Activated naive CD4-positive, alpha-beta T cell treated with anti-CD3 and anti-CD28 coated beads for 36 hours (primary cell): ENCODE measurements around the gene UFM1. TPM values are rescaled to one million over a fixed set of nuclear protein-coding genes. Genes with fewer than 3 reads are reported as not detected.
A peak's percentile ranks its signal among the peaks of the same experiment; 100 is the strongest.
"Not testable (repeated sequence)": the region's sequence is repeated elsewhere in the genome, so short reads cannot be mapped to it uniquely, and the experiment has no call there.

Source experiments
- CTCF ChIA-PET: fragments of 350-600 bp; sonication (Branson Sonifier 250); formaldehyde crosslinking; loops from one replicate; lab custom pipeline; 2021; ENCODE audit warnings: antibody characterized with exemption; lab: Charles Lee
- DNase-seq: peaks from one replicate; pipeline ENCODE4 v3.0.0-alpha.2; 2020
- H3K27ac Mint-ChIP-seq: one replicate; pipeline ENCODE4 v1.8.0; 2021; ENCODE audit warnings: mild to moderate bottlenecking, mixed read lengths
- H3K27me3 Mint-ChIP-seq: one replicate; pipeline ENCODE4 v1.8.0; 2021; ENCODE audit warnings: low read depth, mixed read lengths
- H3K36me3 Mint-ChIP-seq: one replicate; pipeline ENCODE4 v1.8.0; 2021; ENCODE audit warnings: low read depth, mixed read lengths
- H3K4me1 Mint-ChIP-seq: one replicate; pipeline ENCODE4 v1.8.0; 2021; ENCODE audit warnings: low read depth, mixed read lengths
- H3K4me3 Mint-ChIP-seq: one replicate; pipeline ENCODE4 v1.8.0; 2021; ENCODE audit warnings: mild to moderate bottlenecking, moderate library complexity, mixed read lengths
- H3K9me3 Mint-ChIP-seq: one replicate; pipeline ENCODE4 v1.8.0; 2021; ENCODE audit warnings: mixed read lengths
- intact Hi-C: fragments of 100-400 bp; cut with micrococcal nuclease; formaldehyde crosslinking; loops from one replicate; pipeline ENCODE4 v1.15.1; 2023
- total RNA-seq, 2 experiments: library from RNA; stranded (reverse); gene quantifications; one replicate each; pipeline ENCODE4 v1.2.3, GENCODE V29; 2021

UFM1 gene
- 10 to 100 TPM; 36.5 to 41.7 TPM for total RNA-seq

- Mint-ChIP-seq H3K27ac (peak within 1 kb of the TSS; percentile 97), H3K4me1 (peaks cover 37% of the 10 kb centered on the region), H3K4me3 (peak within 1 kb of the TSS; percentile 95), H3K27me3 (no peaks in the 10 kb centered on the region), H3K36me3 (peaks cover 26% of the 10 kb centered on the region), H3K9me3 (no peaks in the 10 kb centered on the region)
- intact Hi-C loops, result loop anchor here (1.0 to 5.0 kb wide), 7 partner anchors 66 to 1529 kb away; partner anchors contain the start of genes COG6, EXOSC8, NHLRC3 and PROSER1
- CTCF ChIA-PET, result interaction anchor here (0.7 kb wide), 1 partner anchor 682 kb away, joined by 3 read pairs; no protein-coding TSS in a partner anchor
- DNase-seq, result peak; percentile 90
Measured at GRCh38 chr13:38349390-38350113, at the start of gene UFM1. UFM1 (plus strand) TSS chr13:38349851; CDS start chr13:38349920, 69 bp downstream.

GRCh38 chr13:38301236-38301635, 48.4 kb upstream of the UFM1 start:
- Mint-ChIP-seq H3K4me3 (no peak overlapping the region), H3K36me3 (no peaks in the 10 kb centered on the region), H3K9me3 (no peaks in the 10 kb centered on the region), H3K4me1 (no peaks in the 10 kb centered on the region), H3K27me3 (peaks cover 3% of the 10 kb centered on the region), H3K27ac (no peak overlapping the region)
- DNase-seq, result no peak
- intact Hi-C loops, result no loop called here
- CTCF ChIA-PET, result no interaction called here

DNA sequence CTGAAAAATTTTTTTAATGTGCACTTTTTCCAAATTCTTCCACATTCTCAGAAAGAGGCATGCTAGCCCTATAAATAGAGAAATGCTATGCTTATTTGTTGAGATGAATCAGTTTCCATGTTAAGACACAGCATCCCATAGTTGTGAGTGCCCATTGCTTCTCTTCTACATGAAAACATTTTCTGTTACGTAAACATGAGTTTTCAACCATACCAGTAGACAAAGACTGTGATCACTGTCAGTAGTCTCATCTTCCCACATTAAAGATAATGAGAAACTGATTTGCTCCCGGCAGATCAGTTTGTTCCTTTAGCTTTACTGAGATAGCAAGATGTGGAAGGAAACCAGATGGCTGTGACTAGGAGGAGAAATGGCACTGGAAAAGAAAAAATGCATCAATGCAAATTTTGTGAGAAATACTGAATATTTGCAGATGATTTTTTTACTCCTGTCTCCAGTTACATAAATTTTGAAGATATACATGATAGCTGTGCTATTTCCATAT, 45.8 kb upstream of the UFM1 start:
- Mint-ChIP-seq H3K36me3 (no peaks in the 10 kb centered on the region), H3K27me3 (peaks cover 2% of the 10 kb centered on the region), H3K4me3 (no peak overlapping the region), H3K4me1 (no peaks in the 10 kb centered on the region), H3K9me3 (no peaks in the 10 kb centered on the region), H3K27ac (no peak overlapping the region)
- CTCF ChIA-PET, result no interaction called here
- no peak for DNase-seq
- intact Hi-C loops, result no loop called here

DNA sequence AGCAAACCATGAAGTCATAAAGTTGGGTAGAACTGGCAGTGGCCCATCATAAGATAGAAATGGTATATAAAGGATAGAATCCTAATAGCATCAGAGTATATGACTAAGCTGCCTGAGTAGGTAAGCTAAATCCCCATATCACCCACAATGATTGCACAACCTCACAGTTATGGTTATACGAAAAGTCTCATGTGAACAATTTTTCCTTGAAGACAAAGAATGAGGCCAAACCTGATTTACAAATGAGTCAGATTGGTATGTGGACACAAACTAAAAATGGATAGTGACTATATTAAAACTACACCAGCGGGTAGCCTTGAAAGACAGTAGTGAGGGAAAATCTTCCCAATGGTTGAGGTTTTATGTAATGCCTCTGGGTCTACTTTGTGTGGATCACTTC, 40.9 kb upstream of the UFM1 start:
- no peaks in the 10 kb centered on the region for H3K36me3 Mint-ChIP-seq

DNA sequence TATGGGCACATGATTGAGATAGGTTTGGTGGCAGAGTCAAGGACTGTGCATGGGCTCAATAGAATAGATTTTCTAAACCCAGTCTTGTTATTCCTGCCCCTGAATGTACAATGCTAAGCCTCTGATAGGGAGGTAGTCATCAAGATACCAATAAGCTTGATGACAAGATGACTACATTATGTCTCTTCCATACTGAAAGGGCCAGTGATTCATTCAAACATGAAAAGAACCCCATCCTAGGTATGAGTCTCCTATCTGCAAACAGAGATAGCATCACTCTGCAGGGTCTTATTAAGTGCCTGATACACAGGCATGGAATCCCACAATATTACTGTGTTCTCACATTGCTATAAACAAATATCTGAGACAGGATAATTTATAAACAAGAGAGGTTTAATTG, 40.3 kb upstream of the UFM1 start:
- CTCF ChIA-PET, result no interaction called here
- H3K9me3 Mint-ChIP-seq, result peaks cover 2% of the 10 kb centered on the region
- no peaks in the 10 kb centered on the region for H3K36me3 Mint-ChIP-seq
- no peak overlapping the region for H3K27ac Mint-ChIP-seq
- peaks cover 11% of the 10 kb centered on the region for H3K27me3 Mint-ChIP-seq
- no peak for DNase-seq
- no peak overlapping the region for H3K4me3 Mint-ChIP-seq
- intact Hi-C loops, result no loop called here
- no peaks in the 10 kb centered on the region for H3K4me1 Mint-ChIP-seq

More for the DNA sequence above, 40.9 kb upstream of the UFM1 start:
- DNase-seq, result no peak
- Mint-ChIP-seq H3K4me3 (no peak overlapping the region), H3K9me3 (peaks cover 2% of the 10 kb centered on the region), H3K27ac (no peak overlapping the region), H3K4me1 (no peaks in the 10 kb centered on the region), H3K27me3 (peaks cover 11% of the 10 kb centered on the region)
- intact Hi-C loops, result no loop called here
- CTCF ChIA-PET, result no interaction called here

DNA sequence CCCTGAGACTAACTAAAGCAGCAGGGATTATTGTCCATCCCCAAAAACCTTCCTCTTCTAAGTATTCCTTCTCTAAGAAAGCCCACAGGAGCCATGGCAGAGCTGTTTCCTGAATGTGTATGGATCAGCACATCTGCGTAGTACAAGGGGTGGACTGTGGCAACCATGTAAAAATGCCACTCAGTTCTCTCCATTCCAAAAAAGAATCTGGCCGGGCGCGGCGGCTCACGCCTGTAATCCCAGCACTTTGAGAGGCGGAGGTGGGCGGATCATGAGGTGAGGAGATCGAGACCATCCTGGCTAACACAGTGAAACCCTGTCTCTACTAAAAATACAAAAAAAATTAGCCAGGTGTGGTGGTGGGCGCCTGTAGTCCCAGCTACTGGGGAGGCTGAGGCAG, 38.5 kb upstream of the UFM1 start:
- H3K4me1 Mint-ChIP-seq, DNase-seq, H3K36me3 Mint-ChIP-seq, H3K9me3 Mint-ChIP-seq, H3K4me3 Mint-ChIP-seq, H3K27ac Mint-ChIP-seq, intact Hi-C loops: not testable (repeated sequence)
- peaks cover 14% of the 10 kb centered on the region for H3K27me3 Mint-ChIP-seq
- CTCF ChIA-PET, result interaction anchor here (0.7 kb wide), 1 partner anchor 1833 kb away, joined by 3 read pairs; no protein-coding TSS in a partner anchor

GRCh38 chr13:38316129-38316528, 33.5 kb upstream of the UFM1 start:
- Mint-ChIP-seq H3K4me3 (no peak overlapping the region), H3K27me3 (peaks cover 19% of the 10 kb centered on the region), H3K36me3 (no peaks in the 10 kb centered on the region), H3K9me3 (no peaks in the 10 kb centered on the region), H3K4me1 (no peaks in the 10 kb centered on the region), H3K27ac (no peak overlapping the region)
- CTCF ChIA-PET, result no interaction called here
- intact Hi-C loops, result no loop called here
- no peak for DNase-seq

DNA sequence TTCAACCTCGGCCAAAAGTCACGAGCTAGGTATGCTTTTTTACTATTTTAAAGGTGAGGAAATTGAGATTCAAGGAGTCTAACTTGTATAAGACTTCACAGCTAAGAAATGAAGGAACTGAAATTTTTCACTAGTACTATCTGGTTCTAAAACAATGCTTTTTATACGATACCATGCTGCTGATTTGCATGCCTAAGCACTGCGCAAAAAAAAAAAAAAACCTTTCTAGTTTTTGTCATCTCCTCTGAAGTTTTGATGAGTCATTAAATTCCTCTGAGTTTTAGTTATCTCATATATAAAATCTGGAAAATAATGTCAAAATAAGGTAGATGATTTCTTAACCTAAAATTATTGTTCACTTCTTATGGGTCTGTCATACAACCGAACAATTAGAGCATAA, 28.0 kb upstream of the UFM1 start:
- peaks cover 23% of the 10 kb centered on the region for H3K27me3 Mint-ChIP-seq
- H3K9me3 Mint-ChIP-seq, result no peaks in the 10 kb centered on the region
- no peak for DNase-seq
- H3K4me3 Mint-ChIP-seq, result no peak overlapping the region
- no peak overlapping the region for H3K27ac Mint-ChIP-seq
- intact Hi-C loops, result no loop called here
- H3K36me3 Mint-ChIP-seq, result no peaks in the 10 kb centered on the region
- H3K4me1 Mint-ChIP-seq, result no peaks in the 10 kb centered on the region
- CTCF ChIA-PET, result interaction anchor here (0.7 kb wide), 1 partner anchor 315 kb away, joined by 3 read pairs; no protein-coding TSS in a partner anchor

DNA sequence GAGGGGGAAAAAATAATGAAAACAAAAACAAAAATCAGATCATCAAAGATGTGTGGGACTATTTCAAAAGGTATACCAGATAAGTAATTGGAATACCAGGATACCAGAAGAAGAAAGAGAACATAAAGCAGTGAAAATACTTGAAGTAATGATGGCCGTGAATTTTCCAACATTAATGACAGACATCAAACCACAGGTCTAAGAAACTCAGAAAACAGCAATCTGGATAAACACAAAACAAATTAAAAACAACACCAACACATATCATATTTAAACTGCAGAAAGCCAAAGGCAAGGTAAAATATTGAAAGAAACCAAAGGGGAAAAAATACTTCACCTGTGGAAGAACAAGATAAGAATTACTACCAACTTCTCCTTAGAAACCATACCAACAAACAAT, 24.2 kb upstream of the UFM1 start:
- Mint-ChIP-seq H3K27me3 (peaks cover 10% of the 10 kb centered on the region), H3K4me1 (no peaks in the 10 kb centered on the region), H3K36me3 (no peaks in the 10 kb centered on the region), H3K9me3 (no peaks in the 10 kb centered on the region), H3K4me3 (no peak overlapping the region), H3K27ac (no peak overlapping the region)
- intact Hi-C loops, result no loop called here
- CTCF ChIA-PET, result no interaction called here
- no peak for DNase-seq

- Mint-ChIP-seq H3K4me1 (no peaks in the 10 kb centered on the region), H3K4me3 (no peak overlapping the region), H3K36me3 (no peaks in the 10 kb centered on the region), H3K27ac (no peak overlapping the region), H3K9me3 (no peaks in the 10 kb centered on the region), H3K27me3 (peaks cover 9% of the 10 kb centered on the region)
- CTCF ChIA-PET, result interaction anchor here (0.7 kb wide), 1 partner anchor 1472 kb away, joined by 3 read pairs; no protein-coding TSS in a partner anchor
- DNase-seq, result no peak
- intact Hi-C loops, result no loop called here
Measured at GRCh38 chr13:38328699-38329098, 21.0 kb upstream of the UFM1 start.

- intact Hi-C loops, result no loop called here
- Mint-ChIP-seq H3K4me3 (no peak overlapping the region), H3K27me3 (no peaks in the 10 kb centered on the region), H3K4me1 (no peaks in the 10 kb centered on the region), H3K9me3 (no peaks in the 10 kb centered on the region), H3K27ac (no peak overlapping the region), H3K36me3 (no peaks in the 10 kb centered on the region)
- no peak for DNase-seq
- CTCF ChIA-PET, result no interaction called here
Measured at GRCh38 chr13:38334845-38335244, 14.8 kb upstream of the UFM1 start.

DNA sequence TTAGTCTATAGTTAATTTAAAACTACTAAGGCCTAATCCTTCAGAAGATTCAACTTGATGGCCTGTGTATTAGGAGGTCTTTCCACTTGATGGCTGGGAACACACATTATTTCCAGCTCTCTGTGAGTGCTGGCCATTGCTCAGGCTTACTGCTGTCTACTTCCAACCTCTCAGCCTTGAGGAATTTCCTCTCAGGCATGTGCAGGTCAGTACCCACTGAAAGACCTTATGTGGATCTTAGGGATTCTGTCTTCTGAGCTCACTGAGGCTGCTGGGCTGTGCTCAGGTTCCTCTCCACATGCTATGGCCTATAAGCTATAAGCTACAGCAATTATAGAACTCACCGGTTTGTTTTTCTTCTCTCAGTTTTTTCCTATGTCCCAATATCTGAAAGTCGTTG, 11.6 kb upstream of the UFM1 start:
- Mint-ChIP-seq H3K27ac (no peak overlapping the region), H3K4me3 (no peak overlapping the region), H3K4me1 (no peaks in the 10 kb centered on the region), H3K36me3 (no peaks in the 10 kb centered on the region), H3K9me3 (no peaks in the 10 kb centered on the region), H3K27me3 (peaks cover 4% of the 10 kb centered on the region)
- DNase-seq, result no peak
- CTCF ChIA-PET, result interaction anchor here (0.7 kb wide), 1 partner anchor 85 kb away, joined by 4 read pairs; no protein-coding TSS in a partner anchor
- intact Hi-C loops, result no loop called here

- no peaks in the 10 kb centered on the region for H3K4me1 Mint-ChIP-seq
- no peak overlapping the region for H3K4me3 Mint-ChIP-seq
- DNase-seq, result no peak
- intact Hi-C loops, result no loop called here
- peaks cover 4% of the 10 kb centered on the region for H3K27me3 Mint-ChIP-seq
- CTCF ChIA-PET, result no interaction called here
- no peak overlapping the region for H3K27ac Mint-ChIP-seq
- no peaks in the 10 kb centered on the region for H3K9me3 Mint-ChIP-seq
- H3K36me3 Mint-ChIP-seq, result no peaks in the 10 kb centered on the region
Measured at GRCh38 chr13:38340624-38341023, 9.0 kb upstream of the UFM1 start.
